GM18505 (cell line): ENCODE measurements around the gene SFI1.
"Not testable (repeated sequence)": the region's sequence is repeated elsewhere in the genome, so short reads cannot be mapped to it uniquely, and the experiment has no call there.

Experiments
- ATAC-seq: cut with Tn5 transposase; IDR thresholded peaks from one replicate; pipeline ENCODE4 v1.9.1; 2021; ENCODE audit not compliant: unreplicated experiment
- POLR2A ChIP-seq: IDR thresholded peaks from 4 replicates; pipeline ENCODE4 v1.6.1; 2011; ENCODE audit warnings: borderline replicate concordance; ENCODE audit not compliant: insufficient read depth, insufficient read length; ENCODE audit errors: extremely low read depth

Gene SFI1

GRCh38 chr22:31651664-31652063 lies 155.3 kb downstream of the SFI1 start:
- no peak for ATAC-seq
- TF ChIP-seq POLR2A = no peak

GRCh38 chr22:31652088-31652487 lies 155.8 kb downstream of the SFI1 start:
- TF ChIP-seq POLR2A = no peak
- ATAC-seq = no peak

GRCh38 chr22:31652911-31653684 lies 156.8 kb downstream of the SFI1 start:
- ATAC-seq = no peak

GRCh38 chr22:31653944-31654343 lies 157.6 kb downstream of the SFI1 start:
- TF ChIP-seq POLR2A = no peak
- no peak for ATAC-seq

More at GRCh38 chr22:31652911-31653684, 156.8 kb downstream of the SFI1 start:
- TF ChIP-seq POLR2A = no peak

DNA sequence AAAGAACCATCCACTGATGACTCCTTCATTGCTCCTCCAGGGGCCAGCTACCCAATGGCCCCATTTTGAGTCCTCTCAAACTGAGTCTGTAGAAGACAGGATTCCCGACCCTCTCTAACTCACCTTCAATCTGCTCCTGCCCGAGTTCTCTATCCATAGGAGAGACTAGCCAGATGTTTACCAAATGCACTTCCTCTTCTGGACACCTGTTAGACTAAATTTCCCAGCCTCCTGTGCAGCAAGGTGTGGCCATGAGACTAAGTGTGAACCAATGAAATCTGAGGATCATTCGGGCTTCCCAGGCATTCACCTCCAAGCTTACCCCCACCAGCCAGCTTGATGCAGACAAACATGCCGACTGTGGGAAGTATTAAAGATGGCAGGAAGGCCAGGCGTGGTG lies 158.1 kb downstream of the SFI1 start:
- ATAC-seq = no peak
- no peak for TF ChIP-seq POLR2A

DNA sequence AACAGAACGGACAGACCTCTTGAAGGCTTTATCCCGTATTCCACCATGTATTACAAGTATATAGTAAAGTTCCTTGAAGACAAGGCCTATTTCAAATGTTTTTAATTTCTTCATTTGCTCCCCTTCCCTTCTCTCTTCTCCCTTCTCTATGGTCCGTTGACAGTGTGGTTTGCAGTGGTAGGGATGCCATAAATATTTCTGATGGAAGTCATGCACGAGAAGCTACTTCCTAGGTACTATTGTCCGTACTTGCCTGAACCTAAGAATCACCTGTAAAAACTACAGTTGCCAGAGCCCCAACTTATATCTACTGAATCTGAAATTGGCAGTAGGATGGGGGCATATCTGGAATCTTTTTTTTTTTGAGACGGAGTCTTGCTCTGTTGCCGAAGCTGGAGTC lies 162.9 kb downstream of the SFI1 start:
- no peak for ATAC-seq
- no peak for TF ChIP-seq POLR2A

- not testable (repeated sequence) for ATAC-seq
Observed at GRCh38 chr22:31660860-31661341, 164.6 kb downstream of the SFI1 start.

- TF ChIP-seq POLR2A = peak; percentile 81
- ATAC-seq = peak; percentile 71
Observed at GRCh38 chr22:31661851-31662667, 165.7 kb downstream of the SFI1 start, which contains the start of gene PISD. TSS of gene PISD (minus strand) at chr22:31662215. CDS start at chr22:31662208, 7 bp downstream.

DNA sequence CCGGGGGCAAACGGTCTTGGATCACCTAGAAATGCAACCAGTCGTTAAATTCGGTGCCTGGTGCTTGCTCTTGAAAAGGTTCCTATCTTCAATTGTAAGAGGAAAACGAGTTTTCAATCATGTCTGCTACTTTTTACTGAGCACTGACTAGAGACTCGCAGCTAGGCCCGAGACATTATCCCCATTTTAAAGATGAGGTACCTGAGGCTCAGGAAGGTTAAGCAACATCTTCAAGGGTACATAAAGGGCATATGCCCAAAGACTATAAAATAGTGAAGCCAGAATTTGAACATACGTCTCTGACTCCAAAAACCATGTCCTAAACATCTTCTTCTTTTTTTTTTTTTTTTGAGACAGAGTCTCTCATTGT lies 166.3 kb downstream of the SFI1 start:
- no peak for ATAC-seq
- no peak for TF ChIP-seq POLR2A
